Measurements from ENCODE around the gene OST4.

DNA sequence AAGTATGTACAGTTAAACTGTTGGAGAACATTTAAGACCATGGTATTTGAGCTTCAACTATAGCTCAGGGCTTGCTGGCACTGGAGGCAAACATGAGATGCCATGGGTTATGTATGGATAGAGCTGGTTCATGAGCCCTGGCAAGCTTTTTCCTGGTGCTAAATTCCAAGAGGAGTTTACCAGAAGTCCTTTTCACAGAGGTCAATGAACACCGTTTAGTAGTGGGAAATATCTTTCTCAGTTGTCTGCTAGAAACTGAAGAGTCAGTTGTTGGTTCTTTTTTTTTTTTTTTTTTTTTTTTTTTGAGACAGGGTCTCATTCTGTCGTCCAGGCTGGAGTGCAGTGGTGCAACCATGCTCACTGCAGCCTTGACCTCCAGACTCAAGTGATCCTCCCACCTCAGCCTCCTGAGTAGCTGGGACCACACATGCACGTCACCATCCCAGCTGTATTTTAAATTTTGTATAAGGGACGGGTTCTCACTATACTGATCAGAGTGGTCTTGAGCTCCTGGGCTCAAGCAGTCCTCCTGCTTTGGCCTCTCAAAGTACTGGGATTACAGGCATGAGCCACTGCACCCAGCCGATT is 16.5 kb upstream of the OST4 start:
- TF ChIP-seq, protein P1, sequence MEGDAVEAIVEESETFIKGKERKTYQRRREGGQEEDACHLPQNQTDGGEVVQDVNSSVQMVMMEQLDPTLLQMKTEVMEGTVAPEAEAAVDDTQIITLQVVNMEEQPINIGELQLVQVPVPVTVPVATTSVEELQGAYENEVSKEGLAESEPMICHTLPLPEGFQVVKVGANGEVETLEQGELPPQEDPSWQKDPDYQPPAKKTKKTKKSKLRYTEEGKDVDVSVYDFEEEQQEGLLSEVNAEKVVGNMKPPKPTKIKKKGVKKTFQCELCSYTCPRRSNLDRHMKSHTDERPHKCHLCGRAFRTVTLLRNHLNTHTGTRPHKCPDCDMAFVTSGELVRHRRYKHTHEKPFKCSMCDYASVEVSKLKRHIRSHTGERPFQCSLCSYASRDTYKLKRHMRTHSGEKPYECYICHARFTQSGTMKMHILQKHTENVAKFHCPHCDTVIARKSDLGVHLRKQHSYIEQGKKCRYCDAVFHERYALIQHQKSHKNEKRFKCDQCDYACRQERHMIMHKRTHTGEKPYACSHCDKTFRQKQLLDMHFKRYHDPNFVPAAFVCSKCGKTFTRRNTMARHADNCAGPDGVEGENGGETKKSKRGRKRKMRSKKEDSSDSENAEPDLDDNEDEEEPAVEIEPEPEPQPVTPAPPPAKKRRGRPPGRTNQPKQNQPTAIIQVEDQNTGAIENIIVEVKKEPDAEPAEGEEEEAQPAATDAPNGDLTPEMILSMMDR (IDR thresholded peaks at IDR 0.05) = no peak
- no peak for TF ChIP-seq POLR2A (IDR thresholded peaks at IDR 0.05)
